HUDEP-2 (cell line): Measurements from ENCODE around the gene PRPF18.

Experiments
- DNase-seq, 76 experiments: peaks; one replicate each; lab custom pipeline; 2025; ENCODE audit not compliant: unreplicated experiment in 76 of 76; lab: John Stamatoyannopoulos, UW

PRPF18 gene

GRCh38 chr10:13637303-13637856 is 50.6 kb downstream of the PRPF18 start:
- DNase-seq = no peak

GRCh38 chr10:13637894-13638293 is 51.1 kb downstream of the PRPF18 start:
- DNase-seq = no peak

GRCh38 chr10:13642293-13642692 is 55.5 kb downstream of the PRPF18 start:
- DNase-seq = no peak

- DNase-seq = no peak
These were observed 56.3 kb downstream of the PRPF18 start for GRCh38 chr10:13643016-13643415.

GRCh38 chr10:13644866-13645265 is 58.1 kb downstream of the PRPF18 start:
- DNase-seq = no peak

- no peak for DNase-seq
These were observed 61.7 kb downstream of the PRPF18 start for GRCh38 chr10:13648425-13648824.

GRCh38 chr10:13649844-13650520 is 63.2 kb downstream of the PRPF18 start:
- DNase-seq = no peak

- DNase-seq = no peak
These were observed 64.2 kb downstream of the PRPF18 start for GRCh38 chr10:13650961-13651360.

GRCh38 chr10:13651969-13652720 is 65.4 kb downstream of the PRPF18 start:
- no peak for DNase-seq

GRCh38 chr10:13652860-13653259 is 66.1 kb downstream of the PRPF18 start:
- no peak for DNase-seq

GRCh38 chr10:13654118-13654830 is 67.5 kb downstream of the PRPF18 start:
- DNase-seq = no peak

- DNase-seq = no peak
These were observed 68.1 kb downstream of the PRPF18 start for GRCh38 chr10:13654846-13655245.

- DNase-seq = no peak
These were observed 69.8 kb downstream of the PRPF18 start for GRCh38 chr10:13656337-13657100.

- no peak for DNase-seq
These were observed 70.4 kb downstream of the PRPF18 start for GRCh38 chr10:13657101-13657680.

- DNase-seq = no peak
These were observed 71.5 kb downstream of the PRPF18 start for GRCh38 chr10:13658264-13658663.

GRCh38 chr10:13658871-13659685 is 72.3 kb downstream of the PRPF18 start:
- DNase-seq = no peak

- peak in 47 of 76 experiments; percentile 1 to 49 (median 21) for DNase-seq
These were observed 73.3 kb downstream of the PRPF18 start for GRCh38 chr10:13659887-13660550.

GRCh38 chr10:13660551-13660920 is 73.8 kb downstream of the PRPF18 start:
- DNase-seq = no peak

- DNase-seq = no peak
These were observed 74.5 kb downstream of the PRPF18 start for GRCh38 chr10:13661256-13661655.
